HL-60 (cell line): ENCODE results near the gene MAEA.
"Not testable (repeated sequence)": the region's sequence is repeated elsewhere in the genome, so short reads cannot be mapped to it uniquely, and the experiment has no call there.

Experiments used
- GABPA ChIP-seq: IDR thresholded peaks from 2 replicates; pipeline ENCODE4 v1.6.1; 2012; ENCODE audit warnings: low read depth
- POLR2AphosphoS5 ChIP-seq: IDR thresholded peaks from 2 replicates; pipeline ENCODE4 v1.6.1; 2012; ENCODE audit warnings: low read depth
- REST ChIP-seq: IDR thresholded peaks from 2 replicates; pipeline ENCODE4 v1.6.1; 2012; ENCODE audit warnings: low read depth; ENCODE audit not compliant: insufficient replicate concordance
- TF ChIP-seq, protein P1 (sequence below): IDR thresholded peaks from one replicate; pipeline ENCODE4 v1.5.1; 2011; ENCODE audit warnings: low read length, control low read depth, inconsistent platforms; ENCODE audit not compliant: insufficient read depth

GRCh38 chr4:1335193-1335883 is 45.6 kb downstream of the MAEA start:
- TF ChIP-seq, protein P1, sequence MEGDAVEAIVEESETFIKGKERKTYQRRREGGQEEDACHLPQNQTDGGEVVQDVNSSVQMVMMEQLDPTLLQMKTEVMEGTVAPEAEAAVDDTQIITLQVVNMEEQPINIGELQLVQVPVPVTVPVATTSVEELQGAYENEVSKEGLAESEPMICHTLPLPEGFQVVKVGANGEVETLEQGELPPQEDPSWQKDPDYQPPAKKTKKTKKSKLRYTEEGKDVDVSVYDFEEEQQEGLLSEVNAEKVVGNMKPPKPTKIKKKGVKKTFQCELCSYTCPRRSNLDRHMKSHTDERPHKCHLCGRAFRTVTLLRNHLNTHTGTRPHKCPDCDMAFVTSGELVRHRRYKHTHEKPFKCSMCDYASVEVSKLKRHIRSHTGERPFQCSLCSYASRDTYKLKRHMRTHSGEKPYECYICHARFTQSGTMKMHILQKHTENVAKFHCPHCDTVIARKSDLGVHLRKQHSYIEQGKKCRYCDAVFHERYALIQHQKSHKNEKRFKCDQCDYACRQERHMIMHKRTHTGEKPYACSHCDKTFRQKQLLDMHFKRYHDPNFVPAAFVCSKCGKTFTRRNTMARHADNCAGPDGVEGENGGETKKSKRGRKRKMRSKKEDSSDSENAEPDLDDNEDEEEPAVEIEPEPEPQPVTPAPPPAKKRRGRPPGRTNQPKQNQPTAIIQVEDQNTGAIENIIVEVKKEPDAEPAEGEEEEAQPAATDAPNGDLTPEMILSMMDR = not testable (repeated sequence)
- TF ChIP-seq REST, GABPA: not testable (repeated sequence)
- peak; percentile 19; the same call in 1 of the 2 replicates for TF ChIP-seq POLR2AphosphoS5
